HG03521 (cell line): Measurements from ENCODE around the gene ACTN1.

Experiments used
- ATAC-seq: cut with Tn5 transposase; IDR thresholded peaks from one replicate; pipeline ENCODE4 v1.9.1; 2021; ENCODE audit warnings: mild to moderate bottlenecking, moderate library complexity; ENCODE audit not compliant: unreplicated experiment

Gene ACTN1

GRCh38 chr14:68891851-68892660 is 87.0 kb downstream of the ACTN1 start:
- ATAC-seq, result no peak

- ATAC-seq, result no peak
These were observed 88.8 kb downstream of the ACTN1 start for GRCh38 chr14:68890173-68890931.

- ATAC-seq, result no peak
These were observed 90.2 kb downstream of the ACTN1 start for GRCh38 chr14:68888883-68889282.

GRCh38 chr14:68888025-68888850 is 90.9 kb downstream of the ACTN1 start:
- ATAC-seq, result no peak

- ATAC-seq, result no peak
These were observed 93.0 kb downstream of the ACTN1 start for GRCh38 chr14:68886109-68886434.

GRCh38 chr14:68885226-68886108 is 93.6 kb downstream of the ACTN1 start:
- no peak for ATAC-seq

GRCh38 chr14:68884031-68885030 is 94.8 kb downstream of the ACTN1 start:
- no peak for ATAC-seq

- ATAC-seq, result no peak
These were observed 96.9 kb downstream of the ACTN1 start for GRCh38 chr14:68882235-68882634.

- no peak for ATAC-seq
These were observed 97.7 kb downstream of the ACTN1 start for GRCh38 chr14:68881396-68881795.

GRCh38 chr14:68880581-68881105 is 98.5 kb downstream of the ACTN1 start:
- no peak for ATAC-seq

GRCh38 chr14:68879841-68880575 is 99.1 kb downstream of the ACTN1 start:
- ATAC-seq, result no peak

- ATAC-seq, result no peak
These were observed 99.8 kb downstream of the ACTN1 start for GRCh38 chr14:68879321-68879781.

- ATAC-seq, result no peak
These were observed 100.2 kb downstream of the ACTN1 start for GRCh38 chr14:68878908-68879307.

- no peak for ATAC-seq
These were observed 101.0 kb downstream of the ACTN1 start for GRCh38 chr14:68877993-68878575.

GRCh38 chr14:68876976-68877375 is 102.1 kb downstream of the ACTN1 start:
- no peak for ATAC-seq

- no peak for ATAC-seq
These were observed 104.4 kb downstream of the ACTN1 start for GRCh38 chr14:68874746-68875155.

GRCh38 chr14:68873376-68873775 is 105.7 kb downstream of the ACTN1 start:
- no peak for ATAC-seq

- ATAC-seq, result no peak
These were observed 107.7 kb downstream of the ACTN1 start for GRCh38 chr14:68871392-68871791.
